ENCODE results near the gene COPS4. TPM values are rescaled to one million over a fixed set of nuclear protein-coding genes. Genes with fewer than 3 reads are reported as not detected.
"Not testable (repeated sequence)": the region's sequence is repeated elsewhere in the genome, so short reads cannot be mapped to it uniquely, and the experiment has no call there.

The COPS4 gene
- total RNA-seq, 2 donors from 2014 or later: 50.5 to 56.9 TPM

DNA sequence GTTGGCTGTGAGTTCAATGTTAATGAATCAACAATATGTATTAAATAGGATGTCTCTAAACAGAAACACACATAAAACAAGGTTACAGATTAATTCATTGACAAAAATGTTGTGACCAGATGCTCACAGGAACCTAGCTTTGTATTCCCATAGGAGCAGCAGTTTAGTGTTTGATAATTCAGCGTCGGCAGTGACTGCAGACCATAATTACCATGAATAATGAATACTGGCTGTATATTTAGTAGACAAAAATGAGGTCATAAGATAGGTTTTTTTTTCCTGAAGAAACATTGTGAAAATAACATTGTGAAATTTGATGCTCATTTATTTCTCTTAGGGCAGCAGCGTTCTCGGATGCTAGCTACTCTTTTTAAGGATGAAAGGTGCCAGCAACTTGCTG is 27.8 kb downstream of the COPS4 start:
- H3K36me3 ChIP-seq: no peaks in the 10 kb centered on the region
- 92% methylated on average over 4 of the region's 4 CpGs for WGBS
- H3K4me1 ChIP-seq (replicated peaks): no peaks in the 10 kb centered on the region

DNA sequence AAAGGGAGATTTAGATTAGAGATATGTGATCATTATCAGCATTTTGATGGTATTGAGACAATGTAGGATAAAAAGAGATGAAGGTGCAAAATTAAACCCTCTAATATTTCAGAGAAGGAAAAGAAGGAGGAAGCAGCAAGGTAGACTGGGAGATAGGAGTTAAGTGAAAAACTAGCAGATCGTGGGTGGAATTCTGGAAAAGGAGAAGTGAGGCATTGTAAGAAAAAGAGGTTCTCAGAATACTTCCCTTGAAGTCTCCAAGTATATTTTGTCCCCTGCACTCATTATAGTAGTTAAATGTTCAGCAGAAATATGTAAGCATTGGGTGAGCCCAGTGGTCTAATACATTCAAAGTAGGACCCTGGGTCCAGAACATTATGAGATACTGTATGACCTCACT is 30.3 kb downstream of the COPS4 start:
- H3K36me3 ChIP-seq: no peaks in the 10 kb centered on the region
- no peaks in the 10 kb centered on the region for H3K4me1 ChIP-seq (replicated peaks)
- TF ChIP-seq POLR2A (IDR thresholded peaks at IDR 0.05): no peak
- no peak for TF ChIP-seq POLR2AphosphoS5 (IDR thresholded peaks at IDR 0.05)
- intact Hi-C loops (cut with DNase I): no loop called here
- H3K9me3 ChIP-seq: no peaks in the 10 kb centered on the region
- DNase-seq (ENCODE audit: low spot score): no peak
- WGBS: 73% methylated on average over 1 of the region's 1 CpG
- no peak overlapping the region for H3K4me3 ChIP-seq
- H3K27me3 ChIP-seq (replicated peaks; ENCODE audit: insufficient read depth): no peaks in the 10 kb centered on the region
- H3K27ac ChIP-seq: no peak overlapping the region

More for the DNA sequence above, 27.8 kb downstream of the COPS4 start:
- H3K9me3 ChIP-seq: no peaks in the 10 kb centered on the region
- no peaks in the 10 kb centered on the region for H3K27me3 ChIP-seq (replicated peaks; ENCODE audit: insufficient read depth)
- intact Hi-C loops (cut with DNase I): no loop called here
- no peak overlapping the region for H3K4me3 ChIP-seq
- TF ChIP-seq POLR2A (IDR thresholded peaks at IDR 0.05) (no peak), POLR2AphosphoS5 (IDR thresholded peaks at IDR 0.05) (no peak)
- TF ChIP-seq, protein P1, sequence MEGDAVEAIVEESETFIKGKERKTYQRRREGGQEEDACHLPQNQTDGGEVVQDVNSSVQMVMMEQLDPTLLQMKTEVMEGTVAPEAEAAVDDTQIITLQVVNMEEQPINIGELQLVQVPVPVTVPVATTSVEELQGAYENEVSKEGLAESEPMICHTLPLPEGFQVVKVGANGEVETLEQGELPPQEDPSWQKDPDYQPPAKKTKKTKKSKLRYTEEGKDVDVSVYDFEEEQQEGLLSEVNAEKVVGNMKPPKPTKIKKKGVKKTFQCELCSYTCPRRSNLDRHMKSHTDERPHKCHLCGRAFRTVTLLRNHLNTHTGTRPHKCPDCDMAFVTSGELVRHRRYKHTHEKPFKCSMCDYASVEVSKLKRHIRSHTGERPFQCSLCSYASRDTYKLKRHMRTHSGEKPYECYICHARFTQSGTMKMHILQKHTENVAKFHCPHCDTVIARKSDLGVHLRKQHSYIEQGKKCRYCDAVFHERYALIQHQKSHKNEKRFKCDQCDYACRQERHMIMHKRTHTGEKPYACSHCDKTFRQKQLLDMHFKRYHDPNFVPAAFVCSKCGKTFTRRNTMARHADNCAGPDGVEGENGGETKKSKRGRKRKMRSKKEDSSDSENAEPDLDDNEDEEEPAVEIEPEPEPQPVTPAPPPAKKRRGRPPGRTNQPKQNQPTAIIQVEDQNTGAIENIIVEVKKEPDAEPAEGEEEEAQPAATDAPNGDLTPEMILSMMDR (IDR thresholded peaks at IDR 0.05): no peak
- H3K27ac ChIP-seq: no peak overlapping the region
- no peak for DNase-seq (ENCODE audit: low spot score)

DNA sequence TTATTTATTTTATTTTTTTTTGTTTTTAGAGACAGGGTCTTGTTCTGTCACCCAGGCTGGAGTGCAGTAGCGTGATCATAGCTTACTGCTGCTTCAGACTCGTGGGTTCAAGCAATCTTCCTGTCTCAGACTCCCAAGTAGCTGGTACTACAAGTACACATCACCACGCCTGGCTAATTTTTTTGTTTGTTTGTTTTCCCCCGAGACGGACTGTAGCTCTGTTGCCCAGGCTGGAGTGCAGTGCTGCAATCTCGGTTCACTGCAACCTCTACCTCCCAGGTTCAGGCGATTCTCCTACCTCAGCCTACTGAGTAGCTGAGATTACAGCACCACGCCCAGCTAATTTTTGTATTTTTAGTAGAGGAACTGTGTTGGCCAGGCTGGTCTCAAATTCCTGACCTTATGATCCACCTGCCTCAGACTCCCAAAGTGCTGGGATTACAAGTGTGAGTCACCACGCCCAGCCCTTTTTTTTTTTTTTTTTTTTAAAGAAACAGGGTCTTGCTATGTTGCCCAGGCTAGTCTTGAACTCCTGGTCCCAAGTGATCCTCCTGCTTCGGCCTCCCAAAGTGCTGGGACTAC is 32.2 kb downstream of the COPS4 start:
- WGBS: 83% methylated on average over 10 of the region's 10 CpGs
- H3K27ac ChIP-seq: no peak overlapping the region
- H3K4me3 ChIP-seq: no peak overlapping the region
- intact Hi-C loops (cut with DNase I): no loop called here
- H3K27me3 ChIP-seq (replicated peaks; ENCODE audit: insufficient read depth): no peaks in the 10 kb centered on the region
- no peak for DNase-seq (ENCODE audit: low spot score)
- H3K4me1 ChIP-seq (replicated peaks): no peaks in the 10 kb centered on the region
- no peak for TF ChIP-seq POLR2A (IDR thresholded peaks at IDR 0.05)
- no peaks in the 10 kb centered on the region for H3K9me3 ChIP-seq
- H3K36me3 ChIP-seq: no peaks in the 10 kb centered on the region

DNA sequence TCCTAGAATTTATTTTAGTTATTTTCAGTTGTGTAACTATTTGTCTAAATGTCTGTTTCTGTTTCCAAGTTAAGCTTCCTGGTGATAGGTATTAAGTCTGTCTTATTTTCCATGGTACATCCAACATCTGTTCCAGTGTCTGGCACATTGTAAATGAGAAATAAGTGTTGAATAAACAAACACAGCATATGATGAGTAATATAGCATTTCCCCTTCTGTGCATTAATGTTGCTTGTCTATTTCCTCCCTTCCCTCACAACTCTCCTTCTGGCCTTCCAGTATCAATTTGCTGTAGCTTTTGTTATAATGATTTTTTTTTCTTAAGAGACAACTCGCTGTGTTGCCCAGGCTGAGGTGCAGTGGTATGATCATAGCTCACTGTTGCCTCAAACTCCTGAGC is 36.1 kb downstream of the COPS4 start:
- intact Hi-C loops (cut with DNase I): no loop called here
- TF ChIP-seq, protein P1 (IDR thresholded peaks at IDR 0.05): no peak
- no peak for TF ChIP-seq POLR2AphosphoS5 (IDR thresholded peaks at IDR 0.05)
- no peak for TF ChIP-seq POLR2A (IDR thresholded peaks at IDR 0.05)
- no peak for DNase-seq (ENCODE audit: low spot score)
- Histone ChIP-seq H3K27ac (no peak overlapping the region), H3K36me3 (no peaks in the 10 kb centered on the region), H3K27me3 (replicated peaks; ENCODE audit: insufficient read depth) (no peaks in the 10 kb centered on the region), H3K4me3 (no peak overlapping the region), H3K9me3 (no peaks in the 10 kb centered on the region), H3K4me1 (replicated peaks) (no peaks in the 10 kb centered on the region)
- WGBS: 96% methylated on average over 1 of the region's 1 CpG

DNA sequence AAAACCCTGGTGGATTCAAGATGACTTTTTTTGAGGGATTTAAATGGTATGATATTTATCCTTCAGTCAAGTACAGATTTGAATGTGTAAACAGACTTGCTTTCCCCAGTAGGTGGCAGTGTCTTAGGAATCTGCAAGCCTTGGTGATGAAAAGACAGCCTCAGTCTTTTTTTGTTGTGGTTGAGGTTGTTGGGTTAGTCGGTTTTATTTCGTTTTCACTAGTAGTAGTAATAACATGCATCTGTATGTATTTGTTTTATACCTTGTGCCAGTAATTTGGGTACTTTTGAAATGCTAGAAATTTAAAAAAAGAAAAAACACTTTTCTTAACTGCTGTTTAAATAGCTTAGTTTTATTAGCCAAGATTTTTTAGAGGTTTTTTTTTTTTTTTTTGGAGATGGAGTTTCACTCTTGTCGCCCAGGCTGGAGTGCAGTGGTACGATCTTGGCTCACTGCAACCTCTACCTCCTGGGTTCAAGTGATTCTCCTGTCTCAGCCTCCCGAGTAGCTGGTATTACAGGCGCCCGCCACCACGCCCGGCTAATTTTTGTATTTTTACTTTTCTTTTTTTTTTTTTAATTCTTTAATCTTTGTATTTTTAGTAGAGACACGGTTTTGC is 39.2 kb downstream of the COPS4 start:
- no peak overlapping the region for H3K27ac ChIP-seq
- intact Hi-C loops (cut with DNase I): no loop called here
- H3K36me3 ChIP-seq: no peaks in the 10 kb centered on the region
- 75% methylated on average over 10 of the region's 10 CpGs for whole genome bisulfite sequencing
- DNase-seq (ENCODE audit: low spot score): peak; percentile 55
- H3K4me1 ChIP-seq (replicated peaks): no peaks in the 10 kb centered on the region
- H3K9me3 ChIP-seq: no peaks in the 10 kb centered on the region
- no peak overlapping the region for H3K4me3 ChIP-seq
- TF ChIP-seq POLR2AphosphoS5 (IDR thresholded peaks at IDR 0.05): peak; percentile 10
- TF ChIP-seq, protein P1 (IDR thresholded peaks at IDR 0.05): peak in 3 of 4 experiments; percentile 58 to 70 (median 65)
- TF ChIP-seq POLR2A (IDR thresholded peaks at IDR 0.05): no peak
- H3K27me3 ChIP-seq (replicated peaks; ENCODE audit: insufficient read depth): no peaks in the 10 kb centered on the region

DNA sequence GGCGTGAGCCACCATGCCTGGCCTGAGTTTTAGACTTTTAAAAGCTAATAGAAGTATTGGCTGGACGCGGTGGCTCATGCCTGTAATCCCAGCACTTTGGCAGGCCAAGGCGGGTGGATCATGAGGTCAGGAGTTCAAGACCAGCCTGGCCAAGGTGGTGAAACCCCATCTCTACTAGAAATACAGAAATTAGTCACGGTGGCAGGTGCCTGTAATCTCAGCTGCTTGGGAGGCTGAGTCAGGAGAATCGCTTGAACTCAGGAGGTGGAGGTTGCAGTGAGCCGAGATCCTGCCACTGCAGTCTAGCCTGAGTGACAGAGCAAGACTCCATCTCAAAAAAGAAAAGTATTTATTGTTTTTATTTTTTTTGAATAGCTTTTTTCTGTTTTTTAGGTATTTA is 39.8 kb downstream of the COPS4 start:
- not testable (repeated sequence) for DNase-seq (ENCODE audit: low spot score); H3K36me3 ChIP-seq; H3K27ac ChIP-seq; H3K27me3 ChIP-seq (replicated peaks; ENCODE audit: insufficient read depth); H3K9me3 ChIP-seq; H3K4me1 ChIP-seq (replicated peaks); H3K4me3 ChIP-seq
- WGBS: 91% methylated on average over 7 of the region's 7 CpGs
- intact Hi-C loops (cut with DNase I): loop anchor here (5.0 kb wide), 1 partner anchor 183 kb away; no protein-coding TSS in a partner anchor
